Esophagus muscularis mucosa (tissue), 4 donors: ENCODE results near the gene ITGB5.

Experiments used
- EP300 ChIP-seq: sonication (generic); formaldehyde crosslinking; IDR thresholded peaks from one replicate; pipeline ENCODE4 v1.6.1; 2017; ENCODE audit warnings: antibody characterized with exemption
- POLR2A ChIP-seq: fragments of 450-650 bp; IDR thresholded peaks from one replicate; pipeline ENCODE4 v1.6.1; 2017; ENCODE audit warnings: antibody characterized with exemption, moderate library complexity, mild to moderate bottlenecking, low read depth
- POLR2AphosphoS5 ChIP-seq, 2 donors: sonication (generic); formaldehyde crosslinking; IDR thresholded peaks; one replicate each; pipeline ENCODE4 v1.6.1; 2017; ENCODE audit warnings: antibody characterized with exemption in 2 of 2
- TF ChIP-seq, protein P1 (sequence below), 3 experiments: fragments of 200-600 bp in 2 of 3; fragments of 450-650 bp in 1 of 3; sonication (generic) in 2 of 3; IDR thresholded peaks; one replicate each; pipeline ENCODE4 v1.5.1; 2017 to 2019; ENCODE audit warnings: antibody characterized with exemption in 3 of 3, mild to moderate bottlenecking in 2 of 3, moderate library complexity in 1 of 3

DNA sequence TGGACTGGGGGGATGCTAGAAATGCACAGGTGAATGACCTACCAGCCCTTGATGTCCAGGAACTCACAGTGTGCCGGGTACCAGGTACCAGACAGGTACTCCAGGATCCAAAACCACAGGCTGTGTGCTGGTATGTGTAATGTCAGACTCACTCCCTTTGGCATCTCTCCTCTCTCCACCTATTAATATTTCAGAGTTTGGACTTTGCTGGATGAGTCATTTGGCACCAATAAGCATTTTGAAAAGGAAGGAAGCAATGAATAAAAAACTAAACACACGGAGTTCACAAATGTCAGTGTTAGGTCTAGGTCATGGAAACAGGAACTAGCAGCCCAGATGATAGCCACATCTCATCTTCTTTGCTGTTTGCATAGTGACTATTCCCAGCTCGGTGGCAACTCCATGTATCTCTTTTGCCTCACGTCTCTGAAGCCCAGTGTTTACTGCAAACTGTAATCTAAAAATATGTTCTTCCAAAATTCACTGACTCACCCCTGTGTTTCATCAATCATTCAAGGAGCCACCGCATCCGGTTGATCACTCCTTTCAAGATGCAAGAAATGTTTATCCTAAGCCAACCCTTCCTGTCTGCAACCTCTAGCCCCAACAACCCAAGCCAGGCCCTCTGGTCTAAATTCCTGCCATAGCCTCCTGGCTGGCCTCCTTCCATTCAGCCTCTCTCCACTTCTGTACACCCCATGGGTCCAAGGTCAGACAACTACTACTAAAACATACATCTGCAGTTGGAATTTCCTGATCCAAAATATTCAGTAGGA lies 8.4 kb downstream of the ITGB5 start:
- TF ChIP-seq, protein P1, sequence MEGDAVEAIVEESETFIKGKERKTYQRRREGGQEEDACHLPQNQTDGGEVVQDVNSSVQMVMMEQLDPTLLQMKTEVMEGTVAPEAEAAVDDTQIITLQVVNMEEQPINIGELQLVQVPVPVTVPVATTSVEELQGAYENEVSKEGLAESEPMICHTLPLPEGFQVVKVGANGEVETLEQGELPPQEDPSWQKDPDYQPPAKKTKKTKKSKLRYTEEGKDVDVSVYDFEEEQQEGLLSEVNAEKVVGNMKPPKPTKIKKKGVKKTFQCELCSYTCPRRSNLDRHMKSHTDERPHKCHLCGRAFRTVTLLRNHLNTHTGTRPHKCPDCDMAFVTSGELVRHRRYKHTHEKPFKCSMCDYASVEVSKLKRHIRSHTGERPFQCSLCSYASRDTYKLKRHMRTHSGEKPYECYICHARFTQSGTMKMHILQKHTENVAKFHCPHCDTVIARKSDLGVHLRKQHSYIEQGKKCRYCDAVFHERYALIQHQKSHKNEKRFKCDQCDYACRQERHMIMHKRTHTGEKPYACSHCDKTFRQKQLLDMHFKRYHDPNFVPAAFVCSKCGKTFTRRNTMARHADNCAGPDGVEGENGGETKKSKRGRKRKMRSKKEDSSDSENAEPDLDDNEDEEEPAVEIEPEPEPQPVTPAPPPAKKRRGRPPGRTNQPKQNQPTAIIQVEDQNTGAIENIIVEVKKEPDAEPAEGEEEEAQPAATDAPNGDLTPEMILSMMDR (IDR thresholded peaks at IDR 0.05) = no peak
- TF ChIP-seq POLR2A = no peak
- no peak for TF ChIP-seq EP300
- peak; percentile 50 to 83 for TF ChIP-seq POLR2AphosphoS5 (IDR thresholded peaks at IDR 0.05)
